Amniotic epithelial cell (primary cell): ENCODE data around the gene ASS1.

ENCODE experiments used
- DNase-seq: peaks from one replicate; pipeline ENCODE4 v3.0.0-alpha.2; 2010; ENCODE audit warnings: low read depth

ASS1 gene

DNA sequence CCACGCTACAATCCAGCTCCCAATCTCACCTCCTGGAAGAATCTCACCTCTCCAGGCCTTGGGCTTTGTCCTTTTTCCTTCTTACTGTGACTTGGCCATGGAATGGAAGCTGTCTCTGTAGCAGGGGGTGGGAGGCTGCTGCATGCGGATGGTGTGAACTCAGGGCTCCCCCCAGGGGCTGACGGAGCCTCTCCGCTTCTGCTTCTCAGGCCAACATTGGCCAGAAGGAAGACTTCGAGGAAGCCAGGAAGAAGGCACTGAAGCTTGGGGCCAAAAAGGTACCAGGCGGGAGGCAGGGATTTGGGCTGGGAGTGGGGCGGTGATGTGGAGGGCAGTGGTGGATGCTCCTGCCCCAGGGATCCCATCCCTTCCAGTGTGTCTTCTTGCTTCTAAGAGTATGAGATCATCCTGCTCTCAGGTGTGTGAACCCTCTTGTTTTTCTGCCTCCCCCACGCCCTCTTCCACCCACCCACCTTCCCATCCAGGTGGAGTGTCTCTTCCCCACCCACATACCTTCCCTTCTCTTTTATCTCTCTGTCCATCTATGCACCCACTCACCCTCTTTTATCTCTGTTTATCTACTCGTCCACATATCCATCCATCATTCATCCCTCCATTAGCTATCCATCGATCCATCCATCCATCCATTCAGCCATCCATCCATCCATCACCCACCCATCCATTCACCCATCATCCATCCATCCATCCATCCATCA, 9.5 kb downstream of the ASS1 start:
- DNase-seq, result no peak

DNA sequence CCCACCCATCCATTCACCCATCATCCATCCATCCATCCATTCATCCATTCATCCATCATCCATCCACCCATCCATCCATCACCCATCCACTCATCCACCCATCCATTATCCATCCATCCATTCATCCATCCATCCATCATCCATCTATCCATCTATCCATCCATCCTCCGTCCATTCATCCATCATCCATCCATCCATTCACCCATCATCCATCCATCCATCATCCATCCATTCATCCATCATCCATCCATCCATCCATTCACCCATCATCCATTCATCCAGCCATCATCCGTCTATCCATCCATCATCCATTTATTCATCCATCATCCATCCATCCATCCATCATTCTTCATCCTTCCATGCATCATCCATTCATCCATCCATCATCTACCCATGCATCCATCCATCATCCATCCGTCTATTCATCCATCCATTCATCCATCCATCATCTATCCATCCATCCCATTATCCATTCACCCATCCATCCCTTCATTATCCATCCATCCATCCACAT, 10.1 kb downstream of the ASS1 start:
- DNase-seq, result no peak

DNA sequence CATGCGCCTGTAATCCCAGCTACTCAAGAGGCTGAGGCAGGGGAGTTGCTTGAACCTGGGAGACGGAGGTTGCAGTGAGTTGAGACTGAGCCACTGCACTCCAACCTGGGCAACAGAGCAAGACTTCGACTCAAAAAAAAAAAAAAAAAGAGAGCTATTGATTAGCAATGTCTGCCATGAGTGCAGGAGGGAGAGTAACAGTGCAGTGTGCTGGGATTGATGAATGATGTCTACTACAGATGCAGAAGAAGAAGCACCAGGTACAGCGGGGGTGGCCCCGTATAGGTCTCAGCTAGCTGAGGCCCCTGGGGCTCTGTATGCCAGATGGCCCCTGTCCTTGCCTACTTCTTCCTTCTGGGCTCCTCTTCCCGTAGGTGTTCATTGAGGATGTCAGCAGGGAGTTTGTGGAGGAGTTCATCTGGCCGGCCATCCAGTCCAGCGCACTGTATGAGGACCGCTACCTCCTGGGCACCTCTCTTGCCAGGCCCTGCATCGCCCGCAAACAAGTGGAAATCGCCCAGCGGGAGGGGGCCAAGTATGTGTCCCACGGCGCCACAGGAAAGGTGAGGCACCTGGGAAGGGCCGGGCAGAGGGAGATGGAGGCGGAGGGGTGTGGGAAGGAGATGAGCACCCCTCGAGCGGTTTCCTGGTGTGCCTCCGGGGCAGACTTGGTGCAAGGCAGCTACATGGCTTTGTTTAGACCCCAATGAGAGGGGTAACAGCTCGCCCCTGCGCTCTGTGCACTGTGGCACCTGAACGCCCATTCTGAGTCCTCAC, 13.5 kb downstream of the ASS1 start:
- DNase-seq, result no peak

DNA sequence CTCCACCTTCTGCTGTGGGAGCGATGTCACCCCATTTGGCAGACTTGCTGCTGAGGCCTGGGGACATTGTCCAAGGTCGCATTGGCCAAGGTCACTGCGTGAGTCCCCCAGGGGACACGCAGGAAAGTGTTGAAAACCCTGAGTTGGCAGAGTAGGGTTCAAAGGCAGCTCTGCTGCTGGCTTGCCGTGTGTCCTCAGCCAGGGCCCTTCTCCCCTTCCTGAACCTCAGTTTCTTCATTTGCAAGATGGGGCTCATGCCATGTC, 14.0 kb downstream of the ASS1 start:
- DNase-seq, result no peak

DNA sequence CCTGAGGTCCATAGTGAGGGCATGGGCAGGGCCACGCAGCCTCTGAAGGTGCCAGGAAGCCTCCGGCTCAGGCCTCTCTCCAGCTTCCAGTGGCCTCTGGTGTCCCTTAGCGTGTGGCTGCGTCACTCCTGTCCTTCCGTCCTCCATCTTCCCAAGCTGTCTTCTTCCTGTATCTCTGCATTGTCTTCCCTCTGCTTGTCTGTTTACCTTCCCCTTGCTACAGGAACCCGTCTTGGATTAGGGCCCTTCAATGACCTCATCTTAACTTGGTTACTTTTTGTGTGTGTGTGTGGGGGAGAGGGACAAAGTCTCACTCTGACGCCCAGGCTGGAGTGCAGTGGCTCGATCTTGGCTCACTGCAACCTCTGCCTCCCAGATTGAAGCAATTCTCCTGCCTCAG, 14.4 kb downstream of the ASS1 start:
- no peak for DNase-seq

DNA sequence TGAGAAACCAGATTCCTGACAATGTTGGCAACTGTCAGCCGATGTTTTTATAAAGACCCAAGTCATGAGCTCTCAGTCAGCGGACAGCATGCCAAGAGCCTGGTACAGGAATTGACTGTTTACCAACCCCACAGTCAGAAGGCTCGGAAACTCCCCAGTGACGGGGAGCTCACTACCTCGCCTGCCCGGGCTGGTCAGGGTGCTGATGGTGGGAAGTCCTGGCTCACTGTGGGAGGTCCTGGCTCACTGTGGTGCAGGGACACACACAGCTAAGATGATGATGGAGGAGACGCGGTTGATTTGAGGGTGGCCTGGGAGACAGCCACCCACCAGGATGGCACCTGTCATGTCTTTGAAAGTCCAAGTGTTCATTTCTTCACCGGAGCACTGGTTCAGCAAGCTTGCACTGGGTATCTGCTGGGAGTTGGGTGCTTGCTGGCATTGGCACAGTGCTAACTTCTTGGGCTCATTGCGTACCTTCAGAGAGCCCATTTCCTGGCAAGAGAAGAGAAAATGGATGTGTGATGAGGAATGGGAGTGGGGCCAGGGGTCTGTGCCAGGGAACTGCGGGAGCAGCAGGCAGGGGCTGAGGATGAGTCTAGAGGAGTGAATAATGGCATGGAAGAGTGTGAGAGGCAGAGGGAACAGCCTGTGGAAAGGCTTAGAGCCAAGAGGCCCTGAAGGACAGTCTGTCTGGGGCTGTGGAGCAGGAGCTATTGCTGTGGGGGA, 15.3 kb downstream of the ASS1 start:
- no peak for DNase-seq

DNA sequence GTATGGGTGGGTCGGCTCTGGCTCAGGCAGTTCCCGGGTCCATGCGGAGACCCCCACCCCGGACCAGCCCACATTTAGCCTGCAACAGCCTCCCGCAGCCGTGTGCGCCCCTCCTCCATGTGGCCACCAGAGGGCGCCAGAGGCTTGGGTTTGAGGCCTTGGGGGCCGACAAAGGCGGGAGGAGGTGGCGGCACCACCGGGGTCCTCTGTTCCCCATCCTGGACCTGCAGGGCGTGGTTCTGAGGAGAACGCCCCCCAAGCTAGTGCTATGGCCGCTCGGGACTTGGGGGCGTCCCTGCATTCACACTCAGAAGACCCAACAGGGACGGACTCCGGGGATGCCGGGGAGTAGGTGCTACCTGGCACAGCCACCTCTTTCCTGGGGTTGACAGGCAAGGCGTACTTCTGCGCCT, 16.5 kb downstream of the ASS1 start:
- DNase-seq, result no peak

DNA sequence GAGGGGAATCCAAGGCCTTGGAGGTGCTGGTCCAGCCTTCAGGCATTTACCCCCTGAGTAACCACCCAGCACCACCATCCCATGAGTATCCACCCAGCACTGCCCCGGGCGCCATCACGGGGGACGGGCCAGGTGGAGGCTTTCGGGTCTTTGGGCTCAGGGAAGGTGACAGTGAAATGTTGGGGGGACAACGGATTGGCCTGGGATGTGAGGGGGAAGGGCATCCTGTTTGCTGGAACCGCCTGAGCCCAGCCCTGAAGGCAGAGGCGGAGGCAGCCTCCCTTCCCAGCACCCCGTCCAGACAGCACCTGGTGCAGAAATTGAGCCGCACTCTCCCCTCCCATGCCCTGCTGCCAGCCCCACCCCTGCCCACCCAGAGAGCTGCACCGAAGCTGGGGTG, 17.0 kb downstream of the ASS1 start:
- no peak for DNase-seq

DNA sequence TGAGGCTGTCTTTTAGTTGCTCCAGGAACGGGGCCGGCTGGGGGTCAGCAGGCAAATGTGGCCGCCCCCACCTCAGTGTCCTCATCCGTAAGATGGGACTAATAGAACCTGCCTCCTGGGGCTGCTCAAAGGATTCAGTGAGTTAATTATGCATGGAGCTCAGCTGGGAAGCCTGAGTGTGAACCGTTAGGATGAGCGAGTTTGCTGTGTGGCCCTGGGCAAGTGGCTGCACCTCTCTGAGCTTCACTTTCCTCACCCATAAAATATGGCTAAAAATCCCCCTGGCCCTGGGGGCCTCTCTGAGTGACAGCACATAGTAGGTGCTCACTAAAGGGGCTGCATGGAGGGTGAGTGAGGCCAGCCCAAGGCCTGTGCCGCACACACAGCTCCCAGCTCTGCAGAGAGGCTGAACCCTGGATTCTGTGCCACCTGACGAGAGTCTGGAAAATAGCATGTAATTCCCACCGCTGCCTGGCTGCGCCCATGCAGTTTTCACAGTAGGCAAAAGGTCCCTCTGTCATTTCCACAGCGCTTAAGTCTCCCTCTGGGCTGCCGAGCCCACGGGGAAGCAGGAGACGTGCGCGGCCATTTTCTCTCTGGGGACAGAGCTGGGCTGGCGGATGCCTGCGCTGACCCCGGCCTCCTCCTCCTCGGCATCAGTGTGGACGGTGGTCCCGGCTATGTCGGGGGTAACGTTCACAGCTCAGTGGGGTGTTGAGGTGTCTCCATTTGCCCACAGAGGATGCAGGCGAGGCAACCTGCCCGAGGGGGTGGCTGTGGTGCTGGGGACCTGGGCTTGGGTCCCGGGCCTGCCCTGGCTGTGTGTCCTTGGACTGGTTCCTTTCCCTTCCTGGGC, 18.2 kb downstream of the ASS1 start:
- no peak for DNase-seq

DNA sequence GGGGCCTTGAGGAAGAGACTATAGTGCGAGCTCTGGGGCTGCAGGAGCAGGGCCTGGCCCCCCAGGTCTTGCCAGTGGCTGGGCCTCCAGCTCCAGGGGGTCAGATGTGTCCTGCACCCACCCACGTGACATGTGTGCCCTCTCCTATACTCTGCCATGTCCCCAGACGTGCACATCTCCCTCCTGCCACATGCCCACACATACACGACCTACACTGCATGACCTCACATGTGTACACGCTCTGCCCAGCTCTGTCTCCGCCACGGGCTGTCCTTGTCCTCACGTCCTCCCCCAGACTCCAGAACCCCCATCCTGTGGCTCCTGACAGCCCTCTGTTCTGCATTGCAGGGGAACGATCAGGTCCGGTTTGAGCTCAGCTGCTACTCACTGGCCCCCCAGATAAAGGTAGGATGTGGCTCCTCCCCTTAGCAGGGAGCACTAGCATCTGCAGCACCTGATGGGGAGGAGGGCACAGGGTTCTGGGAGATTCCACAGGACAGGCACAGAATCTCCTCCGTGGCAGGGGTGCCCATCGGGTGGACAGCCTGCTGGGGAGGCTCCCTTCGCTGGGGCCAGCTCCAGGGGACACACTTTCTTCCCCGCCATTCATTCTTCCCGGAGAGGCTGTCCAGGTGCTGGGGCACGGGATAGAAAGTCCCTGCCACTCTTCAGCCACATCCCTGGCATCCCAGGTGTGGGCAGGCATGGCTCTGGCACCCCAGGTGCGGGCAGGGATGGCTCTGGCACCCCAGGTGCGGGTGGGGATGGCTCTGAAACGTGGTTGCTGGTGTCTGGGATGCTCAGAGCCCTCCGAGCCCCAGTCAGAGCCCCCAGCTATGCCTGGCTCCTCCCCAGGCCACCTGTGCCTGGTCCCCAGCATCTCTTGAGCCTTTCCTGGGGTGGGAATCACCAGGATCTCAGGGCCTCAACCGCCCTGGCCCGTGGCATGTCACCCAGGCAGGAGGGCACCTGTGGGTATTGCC, 19.3 kb downstream of the ASS1 start:
- DNase-seq, result no peak

DNA sequence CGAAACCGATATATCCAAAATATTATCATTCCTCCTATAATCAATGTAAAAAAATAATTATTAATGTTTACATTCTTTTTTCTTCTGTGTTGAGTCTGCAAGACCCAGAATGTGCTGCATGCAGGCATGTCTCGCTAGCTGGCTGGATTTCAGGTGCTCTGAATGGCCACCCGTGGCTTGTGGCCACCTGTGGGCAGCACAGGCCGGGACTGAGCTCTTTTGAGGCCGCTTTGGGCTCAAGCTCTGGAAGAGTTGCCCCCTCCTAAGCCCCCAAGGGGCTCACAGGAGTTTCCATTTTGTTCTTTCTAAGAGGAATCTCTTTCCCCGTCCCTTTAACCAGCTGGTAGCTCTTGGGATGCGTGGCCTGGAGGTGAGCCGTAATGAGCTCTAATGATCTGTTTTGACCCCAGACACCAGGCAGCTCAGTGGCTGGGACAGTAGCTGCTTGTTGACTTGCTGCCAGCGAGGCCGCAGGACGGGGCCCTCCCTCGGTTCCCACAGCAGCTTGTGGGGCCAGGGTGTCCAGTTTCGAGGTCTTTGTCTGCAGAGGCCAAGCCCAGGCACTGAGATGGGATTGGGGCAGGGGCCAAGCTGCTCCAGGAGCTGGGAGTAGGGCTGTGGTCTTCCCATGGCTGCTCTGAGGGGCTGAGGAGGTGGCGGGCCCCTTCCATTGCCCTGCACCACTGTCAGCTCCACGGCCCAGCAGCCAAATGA, 20.8 kb downstream of the ASS1 start:
- DNase-seq, result no peak

DNA sequence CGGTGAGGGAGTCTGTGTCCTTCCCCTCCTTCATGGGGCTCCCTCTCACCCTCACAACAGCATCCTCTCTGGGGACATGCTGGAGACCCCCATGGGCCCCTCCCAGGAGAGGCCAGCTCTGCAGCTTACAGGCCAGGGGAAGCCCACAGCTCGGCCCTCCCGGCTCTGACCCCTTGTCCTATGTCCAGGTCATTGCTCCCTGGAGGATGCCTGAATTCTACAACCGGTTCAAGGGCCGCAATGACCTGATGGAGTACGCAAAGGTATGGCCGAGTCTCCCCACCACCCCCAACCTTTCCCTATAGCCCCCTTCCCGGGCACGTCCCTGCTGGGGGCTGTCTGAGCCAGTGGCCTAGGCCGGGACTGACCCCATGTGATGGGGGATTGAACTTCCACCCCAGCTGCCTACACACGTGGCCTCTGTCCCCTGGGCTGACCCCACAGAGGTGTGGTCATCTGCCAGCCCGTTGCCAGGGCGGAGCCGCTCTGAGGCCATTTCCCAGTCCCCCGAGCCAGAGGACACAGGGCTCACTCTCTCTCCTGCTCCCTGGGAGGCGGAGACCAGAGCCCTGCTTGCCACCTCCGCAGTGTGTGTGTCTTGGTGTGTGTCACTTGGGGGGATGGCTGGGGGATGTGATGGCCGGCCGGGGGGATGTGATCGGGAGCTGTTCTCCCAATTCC, 21.9 kb downstream of the ASS1 start:
- no peak for DNase-seq

DNA sequence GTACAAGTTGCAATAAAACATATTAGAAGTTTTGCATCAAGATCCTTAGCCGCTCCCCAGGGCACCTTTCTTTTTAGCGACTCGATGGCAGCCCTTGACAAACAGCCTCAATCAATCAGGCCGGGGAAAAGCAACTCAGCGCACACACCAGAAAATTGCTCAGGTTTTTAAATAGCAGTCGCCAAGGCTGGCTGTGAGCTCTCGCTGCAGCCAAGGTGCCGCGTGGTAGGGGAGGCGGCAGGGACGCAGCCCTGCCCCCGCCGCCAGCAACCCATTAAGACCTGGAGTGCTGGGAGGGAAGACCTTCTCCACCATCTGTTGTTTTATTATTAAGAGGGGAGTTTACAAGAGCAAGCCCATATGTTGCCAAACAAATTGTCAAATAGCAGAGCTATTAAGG, 22.6 kb downstream of the ASS1 start:
- no peak for DNase-seq

DNA sequence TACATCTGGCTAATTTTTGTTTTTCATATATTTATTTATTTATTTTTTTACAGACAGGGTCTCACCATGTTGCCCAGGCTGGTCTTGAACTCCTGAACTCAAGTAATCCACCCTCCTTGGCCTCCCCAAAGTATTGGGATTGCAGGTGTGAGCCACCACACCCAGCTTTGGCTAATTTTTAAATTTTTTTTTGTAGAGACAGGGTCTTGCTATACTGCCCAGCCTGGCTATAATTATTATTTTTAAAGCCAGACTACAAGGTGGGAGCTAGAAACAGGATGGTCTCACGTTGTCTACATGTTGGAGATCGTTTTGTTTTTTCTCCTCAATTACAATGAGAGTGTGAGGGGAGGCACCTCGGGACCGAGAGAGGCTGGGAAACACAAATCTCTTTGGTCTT, 23.8 kb downstream of the ASS1 start:
- DNase-seq, result no peak

DNA sequence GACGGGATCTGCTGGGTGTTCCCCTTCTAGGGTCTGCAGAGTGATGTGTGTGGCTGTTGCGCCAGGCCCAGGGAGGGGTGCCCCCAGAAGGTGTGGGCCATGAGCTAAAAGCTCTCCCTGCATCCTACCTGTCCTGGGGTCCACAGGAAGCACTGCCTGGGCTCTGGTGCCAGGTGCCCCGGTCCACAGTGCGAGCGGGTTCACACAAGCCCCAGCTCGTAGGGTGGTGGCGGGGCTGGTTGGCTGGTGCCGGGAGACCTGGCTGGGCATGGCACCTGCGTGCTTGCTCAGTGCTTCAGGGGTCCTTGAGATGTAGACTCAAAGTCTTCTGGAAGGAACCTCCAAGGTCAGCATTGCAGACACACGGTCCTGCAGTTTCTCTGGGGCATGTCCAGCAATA, 25.5 kb downstream of the ASS1 start:
- no peak for DNase-seq

DNA sequence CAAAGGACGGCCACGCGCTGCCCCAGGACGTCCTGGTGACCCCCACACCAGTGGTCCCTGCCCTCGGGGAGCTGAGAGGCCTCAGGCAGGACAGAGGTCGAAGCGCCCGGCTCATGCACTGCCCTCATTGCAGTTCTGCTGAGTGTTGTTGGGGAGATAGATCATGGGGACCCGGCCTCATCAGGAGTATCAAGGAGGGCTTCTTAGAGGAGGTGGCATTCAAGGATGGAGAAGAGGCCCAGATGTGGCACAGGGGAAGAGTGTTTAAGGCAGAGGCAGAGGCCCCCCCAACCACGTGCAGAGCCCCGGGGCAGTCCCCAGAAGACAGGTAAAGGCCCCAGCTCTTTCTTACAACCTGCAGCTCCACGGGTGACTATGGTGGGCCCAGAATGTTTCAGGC, 26.2 kb downstream of the ASS1 start:
- DNase-seq, result no peak

DNA sequence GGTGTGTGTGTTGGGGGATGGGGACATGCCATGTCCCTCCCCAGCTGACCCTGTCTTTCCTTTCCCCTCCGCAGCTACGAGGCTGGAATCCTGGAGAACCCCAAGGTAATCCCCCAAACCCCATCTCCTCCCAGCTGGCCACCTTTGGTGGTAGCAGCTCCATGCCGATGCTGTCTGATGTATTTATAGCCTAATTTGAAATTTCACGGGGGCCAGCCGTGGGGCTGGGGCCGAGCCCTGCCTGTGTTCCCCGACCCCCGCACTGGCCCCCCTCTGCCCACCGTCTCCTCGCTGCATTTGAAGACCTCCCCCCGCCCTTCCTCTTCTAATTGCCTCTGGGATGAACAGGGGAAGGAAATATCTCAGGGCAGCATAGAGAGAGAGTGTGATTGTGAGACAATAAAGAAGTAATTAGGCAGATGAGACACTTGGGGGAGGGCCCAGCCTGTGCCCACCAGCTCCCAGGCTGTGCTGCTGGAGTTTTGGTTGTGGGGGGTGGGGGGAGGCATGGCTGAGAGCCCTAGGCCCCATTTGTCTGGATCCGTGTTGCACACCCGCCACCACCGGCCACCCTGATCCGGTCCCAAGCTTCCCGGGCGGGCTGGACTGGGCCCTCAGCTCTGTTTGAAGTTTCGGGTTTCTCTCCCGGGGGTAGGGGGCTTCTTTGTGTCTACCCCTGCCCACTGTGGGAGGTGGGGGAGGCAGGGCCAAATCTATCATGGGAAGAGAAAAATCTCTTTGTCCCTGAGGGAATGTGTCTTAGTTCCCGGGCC, 26.8 kb downstream of the ASS1 start:
- DNase-seq, result no peak

DNA sequence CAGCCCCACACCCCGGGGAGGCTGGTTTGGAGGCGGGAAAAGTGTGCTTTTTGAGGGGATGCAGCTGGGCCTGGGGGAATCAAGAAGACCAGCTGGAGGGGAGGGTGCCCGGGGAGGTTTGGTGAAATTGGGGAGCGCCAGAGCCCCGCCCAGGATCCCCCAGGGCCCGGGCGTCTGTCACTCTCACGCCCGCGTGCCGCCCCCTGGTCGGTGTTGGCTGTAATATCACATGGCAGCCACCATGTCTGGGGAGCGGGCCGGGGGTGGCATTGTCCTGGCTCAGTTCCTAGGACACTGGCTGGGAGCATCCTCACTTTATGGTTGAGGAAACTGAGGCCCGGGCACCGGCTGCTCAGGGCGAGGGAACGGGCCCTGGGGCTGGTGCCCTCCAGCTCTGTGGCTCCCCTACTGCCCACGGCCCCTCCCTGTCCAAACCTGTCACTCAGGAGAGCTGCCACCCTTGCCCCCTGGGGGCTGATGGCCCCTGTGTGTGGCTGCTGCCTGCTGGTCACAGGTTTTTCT, 27.5 kb downstream of the ASS1 start:
- no peak for DNase-seq

DNA sequence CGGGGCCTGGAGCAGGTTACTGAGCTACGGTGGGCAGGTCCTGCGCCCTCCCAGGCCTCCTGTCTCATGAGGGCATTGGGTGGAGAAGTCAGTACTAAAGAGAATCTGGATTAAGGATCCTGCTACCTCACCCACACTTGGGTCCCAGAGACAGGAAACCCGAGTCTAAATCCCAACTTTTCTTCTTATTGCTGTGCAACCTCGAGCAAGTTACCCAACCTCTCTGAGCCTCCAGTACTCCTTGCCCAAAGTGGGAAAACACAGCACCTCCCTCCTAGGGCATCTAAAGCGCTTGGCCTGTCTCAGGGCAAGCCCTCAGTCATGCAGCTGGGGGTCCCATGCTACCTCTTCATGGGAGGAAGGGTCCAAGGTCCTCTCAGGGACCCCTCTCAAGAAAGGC, 28.2 kb downstream of the ASS1 start:
- DNase-seq, result no peak
